Measurements from ENCODE around the gene CHKB.
"Not testable (repeated sequence)": the region's sequence is repeated elsewhere in the genome, so short reads cannot be mapped to it uniquely, and the experiment has no call there.

CHKB gene

DNA sequence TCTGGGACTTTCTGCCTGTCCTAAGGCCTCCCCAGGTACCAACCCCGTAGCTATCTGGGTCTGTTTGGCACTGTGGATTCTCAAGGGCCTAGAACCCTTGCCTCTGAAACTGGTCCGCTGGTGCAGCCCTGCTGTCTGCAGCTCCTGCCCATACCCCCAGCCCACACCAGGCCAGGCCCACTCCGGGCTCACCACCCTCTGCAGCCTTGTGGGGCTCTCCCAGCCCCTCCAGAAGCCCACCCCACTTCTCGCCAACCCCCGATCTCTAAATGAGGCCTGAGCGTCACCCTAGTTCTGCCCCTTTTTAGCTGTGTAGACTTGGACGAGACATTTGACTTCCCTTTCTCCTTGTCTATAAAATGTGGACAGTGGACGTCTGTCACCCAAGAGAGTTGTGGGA lies 32.3 kb downstream of the CHKB start:
- no peak overlapping the region for H3K4me3 ChIP-seq (ENCODE audit: low read depth, low read length)

- no peak overlapping the region for H3K4me3 ChIP-seq (ENCODE audit: low read depth, low read length)
These were observed 33.5 kb downstream of the CHKB start for GRCh38 chr22:50548921-50549790.

DNA sequence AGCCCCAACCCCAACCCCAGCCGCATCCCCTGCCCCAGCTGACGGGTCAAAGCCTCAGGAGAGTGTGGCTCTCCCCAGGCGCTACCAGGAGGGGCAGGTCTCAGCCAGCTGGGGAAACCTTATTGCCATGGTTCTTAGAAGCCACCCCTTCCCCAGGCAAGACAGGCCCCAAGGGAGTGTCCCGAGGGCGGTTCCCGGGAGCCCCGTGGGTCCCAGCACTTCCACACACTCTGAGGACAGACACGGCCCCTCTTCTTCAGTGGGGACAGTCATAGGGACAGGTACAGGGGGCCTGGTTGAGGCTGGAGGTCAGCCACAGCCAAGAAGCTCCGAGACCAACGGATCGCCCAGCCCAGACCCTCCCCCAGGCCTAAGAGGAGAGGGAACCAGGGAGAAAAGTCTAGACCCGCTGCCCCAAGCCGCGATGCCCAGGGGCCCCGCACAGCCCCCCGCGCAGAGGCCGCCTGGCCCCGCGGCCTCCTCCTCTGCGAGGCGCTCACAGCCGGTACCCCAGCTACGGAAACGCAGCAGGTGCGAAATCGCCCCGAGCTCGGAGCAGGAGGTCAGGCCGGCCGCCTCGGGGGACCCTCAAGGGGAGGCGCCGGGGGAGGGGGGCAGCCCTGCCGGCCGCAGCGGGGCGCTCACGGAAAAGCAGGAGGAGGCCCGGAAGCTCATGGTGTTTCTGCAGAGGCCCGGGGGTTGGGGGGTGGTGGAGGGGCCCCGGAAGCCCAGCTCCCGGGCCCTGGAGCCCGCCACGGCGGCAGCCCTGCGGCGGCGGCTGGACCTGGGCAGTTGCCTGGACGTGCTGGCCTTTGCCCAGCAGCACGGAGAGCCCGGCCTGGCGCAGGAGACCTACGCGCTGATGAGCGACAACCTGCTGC lies 34.4 kb downstream of the CHKB start:
- H3K4me3 ChIP-seq (ENCODE audit: low read depth, low read length) = no peak overlapping the region

- no peak overlapping the region for H3K4me3 ChIP-seq (ENCODE audit: low read depth, low read length)
These were observed 35.2 kb downstream of the CHKB start for GRCh38 chr22:50547263-50547985.

GRCh38 chr22:50546326-50547262 lies 36.1 kb downstream of the CHKB start:
- H3K4me3 ChIP-seq (ENCODE audit: low read depth, low read length) = no peak overlapping the region

DNA sequence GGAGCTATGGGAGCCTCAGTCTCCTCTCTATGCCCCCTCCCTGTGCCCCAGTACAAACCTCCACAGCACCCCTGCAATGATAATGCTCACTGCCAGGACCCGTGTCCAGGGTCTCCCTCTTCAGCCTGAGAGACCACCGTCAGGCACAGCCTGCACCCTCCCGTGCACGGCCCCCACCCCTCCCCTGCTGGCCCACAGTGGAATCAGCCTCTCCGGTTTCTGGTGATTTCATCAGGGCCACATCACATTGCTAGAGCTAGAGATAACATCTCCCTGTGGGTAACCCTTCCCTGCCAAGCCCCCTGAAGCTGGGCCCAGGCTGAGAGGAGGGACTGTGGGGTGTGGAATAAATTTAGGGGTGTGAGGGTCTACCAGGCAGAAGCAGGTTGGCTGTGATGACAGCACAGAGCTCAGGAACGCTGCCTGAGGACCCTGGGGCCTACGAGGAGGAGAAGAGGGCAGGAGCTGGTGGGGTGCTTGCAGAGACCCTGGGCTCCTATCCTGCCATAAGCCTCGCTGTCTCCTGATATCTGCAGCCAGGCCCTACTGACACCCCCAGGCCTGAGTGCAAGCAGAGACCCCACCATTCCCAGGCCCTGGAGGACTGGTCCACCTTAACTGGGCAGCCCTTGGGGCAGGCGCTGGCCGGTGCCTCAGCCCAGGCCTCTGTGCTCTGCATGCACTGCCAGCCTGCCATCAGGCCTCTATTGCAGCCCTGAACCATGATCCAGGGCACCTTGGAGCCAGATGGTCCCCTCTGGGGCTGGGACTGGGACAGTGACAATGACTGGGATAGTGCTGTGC lies 36.9 kb downstream of the CHKB start, which contains the start of gene KLHDC7B:
TSS of gene KLHDC7B (plus strand) at position 378 of the 804 bp plus-strand sequence. CDS start at position 723, 345 bp downstream.
- no peak within 1 kb of the TSS for H3K4me3 ChIP-seq (ENCODE audit: low read depth, low read length)

DNA sequence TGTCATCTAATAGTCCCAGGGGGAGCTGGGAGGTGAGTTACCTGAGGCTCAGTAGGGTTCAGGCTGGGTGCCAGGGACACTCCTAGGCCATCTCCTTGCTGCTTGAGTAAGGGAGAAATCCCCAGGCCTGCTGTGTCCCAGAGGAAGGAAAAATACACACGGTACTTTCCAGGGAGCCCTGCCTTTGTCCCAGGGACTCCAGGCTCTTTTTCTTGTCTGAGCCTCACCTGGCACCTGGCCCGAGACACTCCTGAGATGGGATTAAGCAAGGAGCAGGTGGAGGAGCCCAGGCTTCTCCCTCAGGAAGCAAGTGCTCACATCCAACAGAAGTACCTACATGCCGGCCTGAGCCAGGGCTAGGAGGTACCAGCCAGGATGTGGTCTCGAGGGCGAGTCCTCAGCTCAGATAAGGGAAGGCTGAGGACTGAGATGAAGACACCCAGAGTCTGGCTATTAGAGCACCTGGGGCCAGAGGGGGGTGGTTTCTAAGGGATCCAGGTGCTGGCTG lies 37.8 kb downstream of the CHKB start:
- no peak overlapping the region for H3K4me3 ChIP-seq (ENCODE audit: low read depth, low read length)

DNA sequence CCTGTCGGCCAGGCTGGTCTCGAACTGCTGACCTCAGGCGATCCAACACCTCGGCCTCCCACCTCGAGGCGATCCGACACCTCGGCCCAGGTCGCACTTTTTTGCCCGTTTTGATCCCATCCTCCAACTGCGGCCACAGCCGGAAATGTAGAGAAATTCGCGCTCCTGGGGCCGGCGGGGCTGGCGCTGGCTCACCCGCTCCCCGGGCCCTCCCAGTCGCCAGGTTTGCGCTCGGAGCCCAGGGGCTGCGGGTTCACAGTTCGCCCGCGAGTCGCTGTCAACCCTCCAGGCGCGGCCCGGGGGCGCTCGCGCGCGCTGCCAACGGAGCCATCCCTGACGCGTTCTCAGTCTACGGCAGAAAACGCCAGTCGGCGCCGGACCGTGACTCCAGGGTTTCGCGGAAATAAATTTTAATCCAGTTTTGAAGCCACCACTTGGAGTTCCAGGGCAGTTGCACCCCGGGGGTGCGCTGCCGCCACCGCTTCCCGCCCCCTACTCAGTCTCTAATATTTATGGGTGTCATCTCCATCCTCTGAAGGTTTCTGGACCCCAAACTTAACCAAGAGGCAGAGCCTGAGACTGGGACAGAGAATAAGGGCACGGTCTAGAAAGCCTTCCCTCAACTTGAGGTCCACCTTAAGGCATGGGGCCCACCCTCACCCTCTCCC lies 38.4 kb downstream of the CHKB start:
- H3K4me3 ChIP-seq (ENCODE audit: low read depth, low read length) = no peak overlapping the region

DNA sequence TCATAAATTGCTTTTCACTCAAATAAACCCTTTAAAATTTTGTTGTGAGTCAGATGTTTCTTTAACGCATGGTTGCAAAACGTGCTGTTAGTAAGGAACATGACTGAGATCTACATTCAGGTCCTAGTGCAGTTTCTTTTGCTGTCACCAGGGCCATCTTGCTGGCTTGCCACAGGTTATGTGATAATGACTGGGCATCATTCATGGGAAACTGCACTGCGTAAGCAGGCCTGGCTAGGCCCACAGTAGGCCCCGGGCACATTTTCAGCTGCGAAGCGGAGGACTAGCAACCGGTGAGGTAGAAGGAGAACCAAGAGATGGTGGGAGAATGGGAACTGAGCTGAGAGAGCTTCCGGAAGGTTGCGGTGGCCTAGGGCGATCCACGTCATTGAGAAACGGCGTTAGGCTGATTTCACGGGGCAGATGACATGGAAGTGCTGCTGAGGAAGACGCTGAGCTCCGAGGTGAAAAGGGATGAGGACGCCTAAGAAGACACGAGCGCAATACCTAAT lies 40.2 kb downstream of the CHKB start:
- no peak overlapping the region for H3K4me3 ChIP-seq (ENCODE audit: low read depth, low read length)

DNA sequence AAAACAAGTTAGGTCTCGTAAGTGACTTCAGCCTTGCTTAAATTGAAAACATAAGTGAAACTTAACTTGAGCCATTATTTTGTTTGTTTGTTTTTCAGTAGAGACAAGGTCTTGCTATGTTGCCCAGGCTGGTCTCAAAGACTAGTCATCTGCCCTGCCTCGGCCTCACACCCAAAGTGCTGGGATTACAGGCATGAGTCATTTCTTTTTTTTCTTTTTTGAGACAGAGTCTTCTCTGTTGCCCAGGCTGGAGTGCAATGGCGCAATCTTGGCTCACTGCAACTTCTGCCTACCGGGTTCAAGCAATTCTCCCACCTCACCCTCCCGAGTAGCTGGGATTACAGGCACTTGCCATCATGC lies 41.0 kb downstream of the CHKB start:
- H3K4me3 ChIP-seq (ENCODE audit: low read depth, low read length) = not testable (repeated sequence)

- H3K4me3 ChIP-seq (ENCODE audit: low read depth, low read length) = no peak overlapping the region
These were observed 42.3 kb downstream of the CHKB start for GRCh38 chr22:50540381-50540780.

DNA sequence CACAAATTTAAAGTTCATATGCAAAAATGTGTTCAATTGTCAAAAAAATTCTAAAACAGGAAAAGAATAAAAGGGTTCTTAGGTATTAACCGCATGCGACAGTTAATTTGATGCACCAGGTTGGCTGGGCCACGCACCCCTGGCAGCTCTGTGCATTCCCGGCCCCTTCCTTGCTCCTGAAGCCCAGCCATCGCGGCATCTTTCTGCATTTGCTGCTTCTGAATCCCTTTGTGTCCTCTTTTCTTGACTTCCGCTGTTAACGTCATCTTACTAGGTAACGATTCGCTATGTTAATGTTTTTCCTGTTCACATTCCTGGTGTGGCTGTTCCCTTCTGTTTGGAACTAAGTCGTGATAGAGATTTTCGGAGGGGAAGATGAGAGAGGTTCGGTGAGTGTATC lies 44.9 kb downstream of the CHKB start:
- H3K4me3 ChIP-seq (ENCODE audit: low read depth, low read length) = no peak overlapping the region

GRCh38 chr22:50536226-50536625 lies 46.4 kb downstream of the CHKB start:
- H3K4me3 ChIP-seq (ENCODE audit: low read depth, low read length) = no peak overlapping the region

- no peak overlapping the region for H3K4me3 ChIP-seq (ENCODE audit: low read depth, low read length)
These were observed 47.5 kb downstream of the CHKB start for GRCh38 chr22:50535113-50535512.

DNA sequence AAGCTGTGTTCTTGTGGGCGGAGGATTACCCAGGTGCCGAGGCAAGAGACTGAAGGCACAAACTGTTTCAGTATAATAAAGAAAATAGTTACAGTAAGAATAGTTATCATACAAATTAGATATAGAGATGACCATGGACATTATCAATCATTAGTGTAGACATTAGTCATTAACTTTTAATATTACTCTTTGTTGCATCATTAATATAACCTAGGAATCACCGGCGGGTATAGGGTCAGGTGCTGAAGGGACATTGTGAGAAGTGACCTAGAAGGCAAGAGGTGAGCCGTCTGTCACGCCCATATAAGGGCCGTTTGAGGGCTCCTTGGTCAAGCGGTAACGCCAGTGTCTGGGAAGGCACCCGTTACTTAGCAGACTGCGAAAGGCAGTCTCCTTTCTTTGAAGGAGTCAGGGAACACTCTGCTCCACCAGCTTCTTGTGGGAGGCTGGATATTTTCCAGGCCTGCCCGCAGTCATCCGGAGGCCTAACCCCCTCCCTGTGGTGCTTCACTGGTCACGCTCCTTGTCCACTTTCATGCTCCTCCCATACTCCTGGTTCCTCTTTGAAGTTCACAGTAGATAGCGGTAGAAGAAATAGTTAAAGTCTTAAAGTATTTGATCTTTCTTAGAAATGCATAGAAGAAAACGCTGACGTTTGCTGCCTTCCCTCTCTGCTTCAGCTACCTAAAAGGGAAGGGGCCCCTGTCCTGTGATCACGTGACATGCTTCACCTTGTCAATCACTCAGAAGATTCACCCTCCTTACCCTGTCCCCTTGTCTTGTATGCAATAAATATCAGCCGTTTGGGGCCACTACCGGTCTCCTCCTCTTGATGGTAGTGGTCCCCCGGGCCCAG lies 48.6 kb downstream of the CHKB start:
- not testable (repeated sequence) for H3K4me3 ChIP-seq (ENCODE audit: low read depth, low read length)

DNA sequence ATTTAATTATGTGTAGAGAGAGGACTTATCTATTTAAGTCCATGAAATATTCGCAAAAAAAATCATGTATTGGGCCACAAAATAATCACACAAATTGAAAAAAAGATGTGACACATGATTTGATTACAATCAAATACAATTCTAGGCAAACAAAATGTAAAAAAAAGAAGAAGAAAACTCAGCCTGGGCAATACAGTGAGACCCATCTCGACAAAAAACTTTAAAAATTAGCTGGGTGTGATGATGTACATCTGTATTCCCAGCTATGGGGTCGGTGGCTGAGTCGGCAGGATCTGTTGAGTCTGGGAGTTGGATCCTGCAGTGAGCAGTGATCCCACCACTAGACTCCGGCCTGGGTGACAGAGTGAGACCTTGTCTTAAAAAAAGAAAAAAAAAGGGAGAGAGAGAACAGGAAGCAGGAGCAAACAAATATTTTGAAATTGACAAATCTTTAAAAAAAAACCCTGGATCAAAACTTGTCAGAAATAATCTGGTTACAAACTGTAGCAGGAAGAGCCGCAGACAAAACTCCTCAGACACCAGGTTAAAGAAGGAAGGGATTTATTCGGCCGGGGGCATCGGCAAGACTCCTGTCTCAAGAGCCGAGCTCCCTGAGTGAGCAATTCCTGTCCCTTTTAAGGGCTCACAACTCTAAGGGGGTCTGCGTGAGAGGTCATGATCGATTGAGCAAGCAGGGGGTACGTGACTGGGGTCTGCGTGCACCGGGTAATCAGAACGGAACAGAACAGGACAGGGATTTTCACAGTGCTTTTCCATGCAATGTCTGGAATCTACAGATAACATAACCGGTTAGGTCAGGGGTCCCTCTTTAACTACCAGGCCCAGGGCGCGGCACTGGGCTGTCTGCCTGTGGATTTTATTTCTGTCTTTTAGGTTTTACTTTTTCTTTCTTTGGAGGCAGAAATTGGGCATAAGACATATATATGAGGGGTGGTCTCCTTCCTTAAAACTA lies 49.5 kb downstream of the CHKB start:
- H3K4me3 ChIP-seq (ENCODE audit: low read depth, low read length) = no peak overlapping the region
